NCI-H82 treated with DMSO at 0.1 percent for 48 hours (cell line): ENCODE results near the gene SUCLG2.
A peak's percentile ranks its signal among the peaks of the same experiment; 100 is the strongest.

Source experiments
- DNase-seq: peaks from one replicate; lab custom pipeline; 2025; ENCODE audit not compliant: unreplicated experiment; lab: John Stamatoyannopoulos, UW

The SUCLG2 gene

DNA sequence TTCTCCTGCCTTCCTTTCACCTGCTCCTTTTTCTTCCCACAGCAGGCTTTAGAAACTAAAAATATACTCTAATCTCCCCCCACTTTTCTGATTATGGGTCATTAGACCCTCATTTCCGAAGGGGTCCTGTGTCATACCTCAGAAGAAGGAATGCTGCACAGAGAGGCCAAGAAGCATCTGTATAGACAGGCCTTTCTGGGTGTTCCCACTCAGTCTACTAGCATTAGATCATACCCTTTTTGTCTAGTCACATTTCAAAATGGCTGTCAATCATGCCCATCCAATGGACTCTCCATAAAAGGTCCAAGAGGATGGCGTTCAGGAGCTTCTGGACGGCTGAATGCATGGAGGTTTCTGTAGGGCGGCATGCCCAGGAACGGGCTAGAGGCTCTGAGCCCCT, 192.2 kb downstream of the SUCLG2 start:
- DNase-seq, result no peak

DNA sequence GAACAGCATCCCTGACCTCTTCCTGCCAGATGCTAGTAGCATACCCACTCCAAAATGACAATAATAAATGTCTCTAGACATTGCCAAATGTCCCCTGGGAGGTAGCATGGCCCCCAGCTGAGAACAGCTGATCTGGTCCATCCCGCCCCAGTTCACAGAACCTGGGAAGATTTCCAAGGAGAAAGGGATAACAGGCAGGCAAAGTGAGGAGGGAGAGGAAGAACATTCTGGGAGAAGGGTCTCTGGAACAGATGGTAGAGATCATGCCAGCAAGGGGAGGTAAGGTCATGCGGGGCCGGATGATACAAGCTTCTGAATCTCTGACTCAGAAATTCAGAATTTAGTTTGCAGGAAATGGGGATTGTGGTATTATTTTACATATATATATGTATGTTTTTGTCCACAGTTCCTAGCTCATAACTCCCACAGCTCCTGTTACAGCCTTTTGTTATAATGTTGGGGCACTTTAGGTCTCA, 192.7 kb downstream of the SUCLG2 start:
- peak; percentile 17 for DNase-seq

DNA sequence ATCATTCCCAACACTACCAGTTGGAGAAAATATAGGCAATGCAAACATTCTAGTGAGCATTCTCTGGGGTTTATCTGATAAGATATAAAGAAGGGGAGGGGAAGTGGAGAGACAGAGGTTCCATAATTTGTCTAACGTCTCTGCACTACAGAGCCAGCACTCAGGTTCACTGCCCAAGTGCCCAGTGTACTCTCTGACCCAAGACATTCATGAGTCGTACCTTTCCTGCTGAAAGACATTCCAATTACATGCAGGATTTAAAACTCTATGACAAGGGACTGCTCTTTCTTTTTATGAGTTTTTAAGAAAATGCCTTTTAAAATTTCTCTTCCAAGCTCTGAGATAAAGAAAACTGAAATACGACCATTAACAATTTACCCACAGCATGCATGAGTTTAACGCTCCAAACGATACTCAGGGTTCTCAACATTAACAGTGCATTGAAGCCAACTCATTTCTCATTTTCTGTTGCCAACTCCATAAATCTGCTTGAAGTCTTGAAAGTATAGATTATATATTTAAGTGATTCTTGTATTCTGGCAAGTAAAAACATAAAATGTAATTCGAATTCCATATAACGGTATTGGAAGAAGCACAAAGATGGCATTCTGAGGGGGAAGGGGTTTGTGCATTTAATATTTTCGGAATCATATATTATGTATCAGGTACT, 193.4 kb downstream of the SUCLG2 start:
- no peak for DNase-seq

DNA sequence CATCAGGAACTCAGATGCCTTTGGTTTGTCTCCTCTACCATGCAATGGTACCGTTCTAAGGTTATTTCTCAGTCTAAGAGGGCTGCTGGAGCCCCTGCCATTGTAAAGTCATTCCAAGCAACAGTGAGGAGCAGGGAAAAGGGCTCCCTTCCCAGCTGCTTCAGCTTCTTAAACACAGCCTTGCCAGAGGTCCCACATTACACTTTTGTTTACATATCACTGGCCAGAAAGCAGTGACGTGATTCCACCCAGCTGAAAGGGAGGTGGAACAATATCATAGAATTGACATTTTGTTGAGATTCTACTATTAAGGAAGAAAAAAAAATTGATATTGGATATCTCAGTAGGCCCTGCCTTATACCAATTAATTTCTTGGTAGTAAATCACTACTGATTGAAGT, 194.6 kb downstream of the SUCLG2 start:
- DNase-seq, result no peak

GRCh38 chr3:67458896-67459530, 195.4 kb downstream of the SUCLG2 start:
- DNase-seq, result no peak

- no peak for DNase-seq
These were observed 196.0 kb downstream of the SUCLG2 start for GRCh38 chr3:67458408-67458807.

- DNase-seq, result no peak
These were observed 200.8 kb downstream of the SUCLG2 start for GRCh38 chr3:67453628-67454027.

- no peak for DNase-seq
These were observed 204.3 kb downstream of the SUCLG2 start for GRCh38 chr3:67450153-67450552.

DNA sequence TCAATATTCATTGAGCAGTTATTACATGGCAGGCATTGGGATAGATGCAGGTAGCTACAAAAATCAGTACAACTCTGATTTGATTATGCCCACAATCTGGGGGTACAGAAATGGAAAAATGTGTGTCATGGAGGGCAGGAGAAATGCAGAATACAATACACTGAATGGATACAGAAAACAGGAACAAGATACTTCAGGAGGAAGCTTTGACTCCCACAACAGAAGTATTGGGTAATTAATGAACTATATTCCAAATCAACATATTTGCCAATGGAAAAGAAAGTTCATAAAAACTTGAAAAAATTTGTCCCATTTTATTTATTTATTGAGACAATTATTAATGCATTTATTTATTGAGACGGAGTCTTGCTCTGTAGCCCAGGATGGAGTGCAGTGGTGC, 207.0 kb downstream of the SUCLG2 start:
- no peak for DNase-seq

- DNase-seq, result no peak
These were observed 216.6 kb downstream of the SUCLG2 start for GRCh38 chr3:67437789-67438188.

- DNase-seq, result no peak
These were observed 217.3 kb downstream of the SUCLG2 start for GRCh38 chr3:67437090-67437489.

GRCh38 chr3:67433109-67433508, 221.3 kb downstream of the SUCLG2 start:
- no peak for DNase-seq

DNA sequence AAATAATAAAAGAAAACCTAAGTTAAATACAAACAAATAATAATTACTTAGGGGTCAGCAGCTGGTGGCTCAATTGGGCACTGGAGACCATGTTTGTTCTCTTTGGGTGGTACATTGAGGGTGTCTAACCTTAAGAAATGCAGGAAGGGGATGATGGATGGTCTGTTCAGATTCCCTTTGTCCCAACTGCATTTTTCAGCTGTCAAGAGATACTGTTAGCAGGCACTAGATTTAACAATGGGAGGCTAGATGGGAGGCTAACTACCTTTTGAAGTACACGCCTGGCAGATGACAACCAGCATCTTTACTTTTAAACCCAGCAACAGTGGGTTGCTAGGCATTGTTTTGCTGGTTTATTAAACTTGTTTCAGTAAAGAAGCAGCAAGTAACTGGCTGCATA, 222.5 kb downstream of the SUCLG2 start:
- no peak for DNase-seq

- DNase-seq, result no peak
These were observed 230.7 kb downstream of the SUCLG2 start for GRCh38 chr3:67423722-67424121.

- no peak for DNase-seq
These were observed 232.5 kb downstream of the SUCLG2 start for GRCh38 chr3:67421912-67422311.

GRCh38 chr3:67419779-67420178, 234.6 kb downstream of the SUCLG2 start:
- no peak for DNase-seq

DNA sequence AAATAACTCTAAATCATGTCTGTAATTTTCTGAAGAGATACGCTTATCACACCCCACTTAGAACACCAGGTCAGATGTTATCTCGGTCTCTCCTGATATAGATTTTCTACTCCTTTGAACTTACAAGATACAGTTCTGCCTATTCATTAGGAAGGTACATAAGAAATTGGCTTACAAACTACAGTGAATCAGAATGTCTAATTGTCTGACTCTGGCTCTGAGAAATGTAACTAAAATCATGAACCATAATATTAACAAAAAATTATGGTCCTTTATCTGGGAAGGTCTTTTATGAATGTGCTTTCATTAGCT, 235.2 kb downstream of the SUCLG2 start:
- no peak for DNase-seq

- DNase-seq, result no peak
These were observed 235.8 kb downstream of the SUCLG2 start for GRCh38 chr3:67418426-67419217.

DNA sequence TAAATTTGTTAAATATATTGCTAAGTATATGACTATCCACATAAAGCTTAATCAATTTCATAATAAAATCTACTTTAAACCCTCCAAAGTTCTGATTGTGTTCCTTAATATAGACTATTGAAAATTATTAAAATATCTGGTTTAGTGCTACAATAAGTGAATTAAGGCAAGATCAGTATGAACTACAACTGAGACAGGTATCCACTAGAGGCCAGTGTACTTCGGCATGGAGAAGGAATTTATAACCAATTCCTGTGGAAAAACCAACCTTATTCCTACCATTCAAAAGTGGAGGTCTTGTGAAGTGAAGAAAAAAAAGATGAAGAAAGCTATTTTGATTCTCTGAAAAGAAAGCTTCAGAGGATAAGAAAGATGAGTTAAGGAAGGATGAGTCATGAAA, 237.7 kb downstream of the SUCLG2 start:
- no peak for DNase-seq

- no peak for DNase-seq
These were observed 238.9 kb downstream of the SUCLG2 start for GRCh38 chr3:67415511-67415910.

GRCh38 chr3:67414740-67415139, 239.7 kb downstream of the SUCLG2 start:
- no peak for DNase-seq

DNA sequence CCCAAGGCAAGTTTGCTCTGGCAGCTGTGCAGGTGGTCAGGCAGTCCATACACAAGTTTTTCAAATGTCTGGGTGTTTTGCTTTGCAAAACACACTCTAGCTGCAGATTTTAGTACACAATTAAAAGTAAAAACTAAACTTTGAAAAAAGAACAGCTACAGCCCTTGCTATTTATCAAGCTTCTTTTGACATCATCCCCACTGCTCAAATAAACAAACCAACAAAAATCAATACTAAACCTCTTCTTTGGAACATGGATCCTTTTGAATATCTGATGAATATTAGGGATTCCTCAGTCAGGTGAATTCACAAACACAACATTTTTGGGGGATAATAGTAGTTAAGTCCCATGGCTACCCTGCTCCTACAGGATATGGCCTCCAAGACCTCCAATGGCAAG, 249.2 kb downstream of the SUCLG2 start:
- DNase-seq, result no peak
